ENCODE results near the gene RELT.

GRCh38 chr11:73403541-73403940 lies 27.3 kb downstream of the RELT start:
- no peak for TF ChIP-seq CTCF (IDR thresholded peaks at IDR 0.05; ENCODE audit: low read depth, low read length, poor library complexity, severe bottlenecking)
- TF ChIP-seq EZH2phosphoT487 (IDR thresholded peaks at IDR 0.05; ENCODE audit: borderline replicate concordance, low read length): no peak

All from DOHH2 (cell line).